ENCODE data around the gene PARP11. TPM values are rescaled to one million over a fixed set of nuclear protein-coding genes. Genes with fewer than 3 reads are reported as not detected.

PARP11 gene
- total RNA-seq, 2 donors from 2014 or later: 15.3 to 30.3 TPM

GRCh38 chr12:3882896-3883564 lies 9.8 kb upstream of the PARP11 start:
- Mint-ChIP-seq H3K27me3 (ENCODE audit: insufficient read depth) (no peaks in the 10 kb centered on the region), H3K36me3 (ENCODE audit: low read depth) (peaks cover 2% of the 10 kb centered on the region), H3K27ac (no peak overlapping the region), H3K9me3 (peaks cover 14% of the 10 kb centered on the region), H3K4me3 (no peak overlapping the region), H3K4me1 (peaks cover 14% of the 10 kb centered on the region)
- peak; percentile 78 for TF ChIP-seq CTCF (conservative IDR thresholded peaks at IDR 0.05)
- H3K4me3 ChIP-seq (ENCODE audit: low read length): no peak overlapping the region
- DNase-seq: no peak
- H3K27me3 ChIP-seq (ENCODE audit: control insufficient read depth, insufficient read depth, low read length, poor library complexity, severe bottlenecking): no peaks in the 10 kb centered on the region
- H3K36me3 ChIP-seq (ENCODE audit: control insufficient read depth, insufficient read depth, low read length): no peaks in the 10 kb centered on the region
- 66 to 75% methylated on average over 2 to 7 of the region's 7 CpGs for WGBS, 2 experiments (ENCODE audit: insufficient coverage in 1 of 2, insufficient read length in 1 of 2)
- H3K9me3 ChIP-seq (ENCODE audit: control insufficient read depth, low read length): peaks cover 8% of the 10 kb centered on the region
- peaks cover 5% of the 10 kb centered on the region for H3K4me1 ChIP-seq (ENCODE audit: control insufficient read depth, insufficient read depth, low read length)
- H3K27ac ChIP-seq (ENCODE audit: low read depth, low read length): peak overlapping the region; percentile 91
- no peak overlapping the region for H3K9ac ChIP-seq (ENCODE audit: extremely low read depth, low read length, poor library complexity, severe bottlenecking)

GRCh38 chr12:3882406-3882805 lies 9.2 kb upstream of the PARP11 start:
- no peak overlapping the region for H3K9ac ChIP-seq (ENCODE audit: extremely low read depth, low read length, poor library complexity, severe bottlenecking)
- H3K27ac ChIP-seq (ENCODE audit: low read depth, low read length): peak overlapping the region; percentile 91
- H3K36me3 ChIP-seq (ENCODE audit: control insufficient read depth, insufficient read depth, low read length): no peaks in the 10 kb centered on the region
- Mint-ChIP-seq H3K4me3 (no peak overlapping the region), H3K9me3 (peaks cover 20% of the 10 kb centered on the region), H3K4me1 (peaks cover 14% of the 10 kb centered on the region), H3K27ac (no peak overlapping the region), H3K36me3 (ENCODE audit: low read depth) (peaks cover 7% of the 10 kb centered on the region), H3K27me3 (ENCODE audit: insufficient read depth) (no peaks in the 10 kb centered on the region)
- 80 to 93% methylated on average over 2 of the region's 4 CpGs for WGBS, 2 experiments (ENCODE audit: insufficient coverage in 1 of 2, insufficient read length in 1 of 2)
- peaks cover 14% of the 10 kb centered on the region for H3K9me3 ChIP-seq (ENCODE audit: control insufficient read depth, low read length)
- H3K4me1 ChIP-seq (ENCODE audit: control insufficient read depth, insufficient read depth, low read length): peaks cover 5% of the 10 kb centered on the region
- DNase-seq: no peak
- H3K4me3 ChIP-seq (ENCODE audit: low read length): no peak overlapping the region
- no peaks in the 10 kb centered on the region for H3K27me3 ChIP-seq (ENCODE audit: control insufficient read depth, insufficient read depth, low read length, poor library complexity, severe bottlenecking)
- no peak for TF ChIP-seq CTCF (conservative IDR thresholded peaks at IDR 0.05)

GRCh38 chr12:3881281-3881950 lies 8.2 kb upstream of the PARP11 start:
- H3K9me3 Mint-ChIP-seq: peaks cover 20% of the 10 kb centered on the region
- Histone ChIP-seq H3K9ac (ENCODE audit: extremely low read depth, low read length, poor library complexity, severe bottlenecking) (peak overlapping the region; percentile 47), H3K4me3 (ENCODE audit: low read length) (peak overlapping the region; percentile 42), H3K27me3 (ENCODE audit: control insufficient read depth, insufficient read depth, low read length, poor library complexity, severe bottlenecking) (no peaks in the 10 kb centered on the region), H3K27ac (ENCODE audit: low read depth, low read length) (peak overlapping the region; percentile 91), H3K4me1 (ENCODE audit: control insufficient read depth, insufficient read depth, low read length) (peaks cover 5% of the 10 kb centered on the region), H3K36me3 (ENCODE audit: control insufficient read depth, insufficient read depth, low read length) (no peaks in the 10 kb centered on the region), H3K9me3 (ENCODE audit: control insufficient read depth, low read length) (peaks cover 14% of the 10 kb centered on the region)
- peak; percentile 87 for DNase-seq
- no peak for TF ChIP-seq CTCF (conservative IDR thresholded peaks at IDR 0.05)
- H3K4me1 Mint-ChIP-seq: peaks cover 13% of the 10 kb centered on the region
- 31 to 47% methylated on average over 9 to 11 of the region's 11 CpGs for WGBS, 2 experiments (ENCODE audit: insufficient coverage in 1 of 2, insufficient read length in 1 of 2)
- peaks cover 7% of the 10 kb centered on the region for H3K36me3 Mint-ChIP-seq (ENCODE audit: low read depth)
- H3K27me3 Mint-ChIP-seq (ENCODE audit: insufficient read depth): no peaks in the 10 kb centered on the region
- no peak overlapping the region for H3K27ac Mint-ChIP-seq
- H3K4me3 Mint-ChIP-seq: no peak overlapping the region

Measured in endodermal cell (in vitro differentiated cells).